Adrenal gland (tissue), 5 donors: ENCODE measurements around the gene ZNF81.

Experiments
- POLR2A ChIP-seq, 2 donors: fragments of 450-650 bp; IDR thresholded peaks; one replicate each; pipeline ENCODE4 v1.6.1; 2017; ENCODE audit warnings: antibody characterized with exemption in 2 of 2, mild to moderate bottlenecking in 2 of 2, moderate library complexity in 1 of 2
- TF ChIP-seq, protein P1 (sequence below), 6 experiments: fragments of 450-650 bp in 4 of 6; fragments of 200-600 bp in 2 of 6; sonication (generic) in 1 of 6; IDR thresholded peaks; 1 replicate in 5 of 6; 2 replicates in 1 of 6; pipeline versions ENCODE4 v1.5.1 to v1.8.0; 2016 to 2021; ENCODE audit warnings: antibody characterized with exemption in 6 of 6, mild to moderate bottlenecking in 2 of 6, moderate library complexity in 1 of 6
- donor health status: DM: no; HTN: no; CAD: no.

- TF ChIP-seq, protein P1, sequence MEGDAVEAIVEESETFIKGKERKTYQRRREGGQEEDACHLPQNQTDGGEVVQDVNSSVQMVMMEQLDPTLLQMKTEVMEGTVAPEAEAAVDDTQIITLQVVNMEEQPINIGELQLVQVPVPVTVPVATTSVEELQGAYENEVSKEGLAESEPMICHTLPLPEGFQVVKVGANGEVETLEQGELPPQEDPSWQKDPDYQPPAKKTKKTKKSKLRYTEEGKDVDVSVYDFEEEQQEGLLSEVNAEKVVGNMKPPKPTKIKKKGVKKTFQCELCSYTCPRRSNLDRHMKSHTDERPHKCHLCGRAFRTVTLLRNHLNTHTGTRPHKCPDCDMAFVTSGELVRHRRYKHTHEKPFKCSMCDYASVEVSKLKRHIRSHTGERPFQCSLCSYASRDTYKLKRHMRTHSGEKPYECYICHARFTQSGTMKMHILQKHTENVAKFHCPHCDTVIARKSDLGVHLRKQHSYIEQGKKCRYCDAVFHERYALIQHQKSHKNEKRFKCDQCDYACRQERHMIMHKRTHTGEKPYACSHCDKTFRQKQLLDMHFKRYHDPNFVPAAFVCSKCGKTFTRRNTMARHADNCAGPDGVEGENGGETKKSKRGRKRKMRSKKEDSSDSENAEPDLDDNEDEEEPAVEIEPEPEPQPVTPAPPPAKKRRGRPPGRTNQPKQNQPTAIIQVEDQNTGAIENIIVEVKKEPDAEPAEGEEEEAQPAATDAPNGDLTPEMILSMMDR (IDR thresholded peaks at IDR 0.05) = no peak
- no peak for TF ChIP-seq POLR2A (IDR thresholded peaks at IDR 0.05)
Observed at GRCh38 chrX:47843363-47843762, 6.7 kb downstream of the ZNF81 start.
